ENCODE results near the gene ZP1.
"Not testable (repeated sequence)": the region's sequence is repeated elsewhere in the genome, so short reads cannot be mapped to it uniquely, and the experiment has no call there.

The ZP1 gene

DNA sequence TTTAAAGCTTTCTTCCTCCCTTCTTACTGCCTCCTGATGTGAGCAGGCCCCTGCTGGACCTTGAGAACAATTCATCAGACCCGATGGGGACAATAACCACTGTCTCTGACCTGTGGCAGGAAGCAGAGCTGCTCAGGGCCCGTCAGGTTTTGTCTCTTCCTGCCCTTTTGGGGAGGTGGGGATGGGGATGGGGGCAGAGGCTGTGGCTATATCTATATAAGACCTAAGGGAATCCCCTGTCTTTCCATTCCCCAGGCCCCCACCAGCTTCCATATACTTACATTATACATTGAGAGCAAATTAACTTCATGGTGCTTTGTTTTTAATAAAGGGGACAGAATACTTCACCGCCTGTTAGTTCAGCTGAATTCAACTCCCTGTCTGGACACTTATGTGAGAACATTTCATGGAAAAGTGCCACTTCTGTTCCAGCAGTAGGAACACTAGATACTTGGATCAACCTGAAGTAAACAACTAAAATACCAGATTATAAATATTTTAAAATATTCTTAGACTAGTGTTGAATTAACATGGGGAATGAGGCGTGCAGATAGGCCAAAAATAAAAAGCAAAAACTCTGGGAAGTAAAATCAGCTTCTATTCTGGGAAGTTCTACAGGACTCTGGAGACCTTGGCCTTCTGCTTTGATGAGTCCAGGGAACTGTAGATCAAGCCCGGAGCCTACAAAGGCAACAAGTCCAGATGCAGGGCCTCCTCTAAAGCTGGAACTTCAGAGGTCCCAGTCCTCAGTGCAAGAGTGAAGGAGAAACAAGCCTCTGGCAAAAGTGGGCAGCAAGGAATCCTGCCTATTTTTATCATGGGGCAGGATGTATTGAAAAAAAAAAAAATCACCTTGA, 11.1 kb downstream of the ZP1 start:
- DNase-seq: no peak

DNA sequence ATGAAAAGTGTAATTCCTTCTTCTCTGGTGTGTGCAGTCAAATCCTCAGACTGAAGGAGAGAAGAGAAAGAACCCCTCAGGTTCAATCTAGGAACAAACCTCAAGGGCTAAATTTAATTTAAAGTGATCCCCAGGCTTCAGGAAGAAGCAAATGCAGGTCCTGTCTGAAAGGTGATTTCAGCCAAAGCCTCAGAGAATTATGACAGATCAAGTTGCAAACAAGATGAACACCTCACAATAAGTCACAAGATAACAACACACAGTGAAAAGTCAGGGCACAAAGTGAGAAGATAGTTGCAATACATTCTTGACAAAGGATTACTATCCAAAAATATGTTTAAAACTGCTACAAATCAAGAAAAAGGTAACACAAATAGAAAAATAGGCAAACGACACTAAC, 11.8 kb downstream of the ZP1 start:
- no peak for DNase-seq

DNA sequence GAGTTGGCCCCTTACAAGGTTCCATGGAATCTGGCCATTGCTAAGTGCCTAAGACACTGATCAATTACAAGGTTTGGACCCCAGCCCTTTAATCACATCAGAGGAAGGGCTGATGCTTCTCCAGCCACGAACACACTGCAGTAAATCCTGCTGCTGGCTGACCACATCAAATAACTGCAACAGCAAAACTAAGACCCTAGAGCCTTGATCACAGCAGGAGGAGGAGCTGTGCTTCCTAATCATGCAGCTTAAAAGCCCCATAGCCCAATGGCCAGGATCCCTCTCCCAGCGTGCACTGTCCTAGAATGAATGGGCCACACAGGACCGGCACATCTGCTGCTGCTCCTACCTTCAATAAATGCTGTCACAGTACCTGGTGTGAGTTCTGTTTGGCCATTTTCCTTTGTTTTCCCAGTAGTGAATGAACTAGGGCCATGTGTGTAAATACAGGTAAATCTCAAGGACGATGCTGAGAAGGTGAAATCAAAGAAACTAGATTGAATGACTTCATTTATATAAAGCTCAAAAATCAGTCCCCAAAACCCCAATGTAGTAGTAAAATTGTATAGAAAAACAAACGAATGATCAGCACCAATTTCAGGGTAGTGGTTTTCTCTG, 12.7 kb downstream of the ZP1 start:
- DNase-seq: peak; percentile 33

DNA sequence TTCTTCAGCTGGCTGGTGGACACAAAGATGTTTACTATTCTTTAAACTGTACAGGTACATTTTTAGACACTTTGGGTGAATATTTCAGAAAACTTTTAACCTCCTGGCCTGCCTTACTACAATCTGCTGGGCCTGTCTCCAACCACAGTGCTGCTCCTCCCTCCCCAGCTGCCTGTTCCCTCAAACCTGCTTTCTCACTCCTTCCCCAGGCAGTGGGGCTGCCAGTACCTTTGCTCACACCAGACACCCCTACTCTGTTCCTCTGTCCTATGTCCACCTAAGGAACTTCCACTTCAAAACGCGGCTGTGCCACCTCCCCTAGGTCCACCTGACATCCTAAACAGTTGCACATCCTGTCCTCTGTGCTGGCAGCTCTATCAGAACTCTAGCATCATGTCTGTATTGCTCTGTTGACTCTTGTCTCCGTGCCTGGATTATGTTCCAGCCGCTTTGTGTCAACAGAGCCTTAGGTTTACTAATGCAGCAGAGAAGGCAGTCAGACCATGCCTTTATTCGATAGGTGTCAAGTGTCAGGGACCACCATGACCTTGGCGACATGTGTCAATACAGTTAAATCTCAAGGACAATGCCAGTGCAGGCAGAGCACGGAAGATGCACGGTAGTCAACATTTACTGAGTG, 13.4 kb downstream of the ZP1 start:
- DNase-seq: no peak

DNA sequence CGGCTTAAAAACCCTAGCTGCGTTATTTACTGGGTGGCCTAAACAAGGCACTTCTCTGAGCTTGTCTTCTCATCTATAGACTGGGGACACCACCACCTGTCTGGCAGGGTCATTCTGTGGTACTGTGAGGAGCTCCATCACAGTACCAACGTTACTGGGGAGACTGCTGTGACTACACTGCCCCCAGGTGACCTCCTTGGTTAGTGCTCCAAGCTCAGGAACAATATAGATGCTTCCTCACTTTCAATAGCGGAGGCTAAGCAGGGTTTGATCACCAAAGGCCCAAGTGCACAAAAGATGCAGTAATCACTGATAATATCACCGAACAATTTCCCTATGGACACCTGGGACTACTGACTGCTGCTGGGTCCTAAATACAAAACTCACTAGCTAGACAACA, 20.2 kb downstream of the ZP1 start:
- peak; percentile 75 for DNase-seq

DNA sequence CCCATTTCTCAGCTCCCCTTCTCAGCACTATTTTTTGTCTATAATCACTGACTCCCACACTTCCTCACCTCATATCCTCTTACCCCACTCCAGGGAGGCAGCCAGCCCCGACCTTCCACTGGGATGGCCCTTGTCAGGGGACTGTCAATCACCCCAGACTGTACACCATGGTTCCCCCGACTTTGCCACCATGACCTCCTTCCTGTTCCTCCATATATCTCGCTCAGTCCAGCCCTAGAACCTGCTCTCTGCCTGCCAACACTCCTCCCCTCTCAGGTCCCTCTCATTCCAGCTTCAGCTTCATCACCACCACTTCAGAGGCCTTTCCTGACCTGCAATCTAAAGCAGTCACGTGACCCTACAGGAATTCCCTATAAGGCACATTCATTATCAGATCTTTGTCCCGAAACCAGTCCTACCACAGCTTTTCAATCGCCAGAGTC, 22.5 kb downstream of the ZP1 start:
- no peak for DNase-seq

DNA sequence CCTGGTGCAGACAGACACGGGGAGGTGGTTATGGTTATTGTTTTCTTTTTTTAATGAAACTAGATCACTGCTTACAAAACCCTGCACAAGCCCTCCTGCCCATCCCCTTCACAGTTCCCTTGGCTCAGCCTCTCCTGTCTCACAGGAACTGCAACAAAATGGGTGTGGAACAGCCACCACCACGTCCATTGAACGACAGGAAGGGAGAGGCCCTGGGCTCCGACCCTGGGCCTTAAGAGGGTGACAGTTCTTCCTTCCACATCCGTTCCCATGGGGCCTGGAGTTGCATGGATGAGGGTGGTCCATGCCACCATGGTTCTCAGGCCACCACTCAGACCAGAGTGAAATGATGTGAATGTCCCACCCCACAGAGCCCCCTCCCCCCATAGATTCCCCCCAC, 23.4 kb downstream of the ZP1 start:
- DNase-seq: no peak

DNA sequence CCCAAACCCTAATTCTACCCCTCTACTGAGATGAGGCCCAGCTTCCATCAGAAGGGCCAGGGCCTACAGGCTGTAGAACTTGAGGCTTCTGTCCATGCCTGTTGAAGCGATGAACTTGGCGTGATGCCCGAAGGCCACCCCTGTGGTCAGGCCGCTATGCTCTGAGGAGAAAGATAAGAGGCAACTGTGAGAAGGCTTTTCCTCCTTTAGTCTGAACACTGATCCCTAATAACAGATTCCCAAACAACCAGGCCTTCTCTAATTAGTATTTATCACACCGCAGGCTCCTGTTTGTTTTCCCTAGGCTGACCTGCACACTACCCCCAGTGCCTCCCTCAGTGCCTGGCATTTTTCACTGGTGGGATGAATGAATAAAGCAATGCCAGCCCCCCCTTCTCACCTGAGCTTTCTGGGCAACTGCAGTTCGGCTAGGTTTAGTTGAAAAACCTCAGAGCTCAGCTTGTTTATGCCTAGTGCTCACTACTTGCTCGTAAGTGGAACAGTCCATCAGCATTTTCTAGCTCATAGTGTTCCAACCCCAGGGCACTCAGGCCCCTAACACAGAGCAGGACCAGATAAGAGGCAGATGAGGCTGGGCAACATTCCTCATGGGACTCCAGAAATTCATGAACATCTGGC, 23.9 kb downstream of the ZP1 start:
- peak; percentile 38 for DNase-seq

DNA sequence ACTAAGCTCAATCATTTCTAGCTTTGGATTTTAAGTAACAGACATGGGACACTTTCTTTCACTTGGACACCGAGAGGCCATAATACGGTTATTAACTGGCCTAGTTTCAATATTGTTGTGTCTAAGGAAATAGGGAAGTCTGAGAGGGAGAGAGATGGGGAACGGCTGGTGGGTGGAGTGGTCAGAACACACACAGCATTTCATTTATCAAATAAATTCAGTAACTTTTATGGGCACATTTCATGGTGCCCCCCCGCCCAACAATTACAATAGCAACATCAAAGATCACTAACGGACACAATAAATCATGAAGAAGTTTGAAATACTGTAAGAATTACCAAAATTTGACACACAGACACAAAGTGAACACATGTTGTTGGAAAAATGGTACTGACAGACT, 28.3 kb downstream of the ZP1 start:
- no peak for DNase-seq

DNA sequence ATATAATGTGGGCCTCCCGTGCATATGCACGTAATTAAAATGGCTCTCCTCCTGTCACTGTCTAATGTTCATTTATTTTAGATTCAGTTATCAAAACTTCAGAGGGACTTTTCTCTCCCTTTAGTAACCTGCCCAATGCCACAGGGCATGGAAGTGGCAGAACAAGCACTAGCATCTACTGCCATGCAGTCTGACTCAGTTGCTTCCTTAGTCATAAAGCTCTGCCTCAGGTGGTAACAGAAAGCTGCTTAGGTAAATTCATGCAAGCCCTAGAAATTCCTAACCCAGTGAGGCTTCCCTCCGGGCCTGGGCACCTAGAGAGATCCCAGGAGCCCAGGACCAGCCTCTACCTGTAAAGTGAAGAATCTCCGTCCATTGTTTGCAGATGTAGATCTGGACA, 30.2 kb downstream of the ZP1 start:
- no peak for DNase-seq

DNA sequence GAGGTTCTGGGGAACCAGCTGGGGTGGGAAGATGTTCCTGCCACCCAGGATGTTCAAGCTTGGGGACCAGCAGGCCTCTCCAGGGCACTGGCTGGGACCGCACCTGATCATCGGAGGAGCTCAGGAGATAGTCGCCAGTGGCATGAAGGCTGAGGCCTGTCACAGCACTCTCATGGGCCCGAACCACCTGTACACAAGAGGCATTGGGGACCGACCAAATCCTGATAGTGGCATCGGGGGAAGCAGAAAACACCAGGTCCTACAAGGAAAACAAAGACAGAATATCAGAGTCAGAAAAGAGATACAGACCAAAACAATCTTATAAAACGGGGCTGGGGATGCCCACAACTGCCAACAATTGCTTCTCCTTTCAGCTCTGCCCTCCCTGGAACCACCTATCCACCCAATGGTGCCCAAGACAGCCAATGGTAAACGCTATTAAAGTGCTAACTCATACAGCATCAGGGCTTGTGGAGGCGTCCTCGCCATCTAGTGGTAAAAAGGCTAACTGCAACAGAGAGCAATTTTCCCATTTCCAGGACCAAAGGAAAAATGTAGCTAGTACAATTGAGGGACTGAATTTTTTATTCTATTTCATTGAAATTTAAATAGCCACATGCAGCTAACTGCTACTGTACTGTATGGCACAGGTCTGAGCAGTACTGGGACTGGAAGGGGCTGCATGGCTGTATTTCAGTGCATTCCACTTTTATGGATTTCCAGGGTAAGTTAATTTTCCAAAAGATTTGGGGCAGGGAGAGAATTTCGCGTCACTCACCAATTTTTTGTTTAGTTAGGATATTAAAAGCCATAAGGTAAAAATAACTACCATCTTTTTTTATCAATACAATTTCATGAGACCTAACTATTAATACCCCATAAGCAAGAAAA, 31.9 kb downstream of the ZP1 start:
- DNase-seq: no peak

DNA sequence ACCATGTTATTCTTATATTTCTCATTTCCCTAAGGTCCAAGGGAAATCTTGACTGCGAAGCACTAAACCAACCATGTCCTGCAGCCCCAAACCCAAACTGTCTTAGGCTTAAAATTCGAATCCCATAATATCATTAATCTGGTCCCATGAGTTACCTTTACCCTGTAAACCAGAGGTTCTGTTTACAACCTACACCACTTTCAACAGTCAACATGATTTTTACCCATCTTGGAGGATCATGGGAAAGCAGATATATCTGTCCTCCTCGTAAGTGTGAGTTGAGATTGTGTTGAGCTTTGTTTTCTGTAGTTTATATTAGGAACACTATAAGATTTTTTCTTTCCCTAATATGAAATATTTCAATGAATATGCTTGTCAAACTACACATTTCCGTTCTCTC, 32.6 kb downstream of the ZP1 start:
- no peak for DNase-seq

DNA sequence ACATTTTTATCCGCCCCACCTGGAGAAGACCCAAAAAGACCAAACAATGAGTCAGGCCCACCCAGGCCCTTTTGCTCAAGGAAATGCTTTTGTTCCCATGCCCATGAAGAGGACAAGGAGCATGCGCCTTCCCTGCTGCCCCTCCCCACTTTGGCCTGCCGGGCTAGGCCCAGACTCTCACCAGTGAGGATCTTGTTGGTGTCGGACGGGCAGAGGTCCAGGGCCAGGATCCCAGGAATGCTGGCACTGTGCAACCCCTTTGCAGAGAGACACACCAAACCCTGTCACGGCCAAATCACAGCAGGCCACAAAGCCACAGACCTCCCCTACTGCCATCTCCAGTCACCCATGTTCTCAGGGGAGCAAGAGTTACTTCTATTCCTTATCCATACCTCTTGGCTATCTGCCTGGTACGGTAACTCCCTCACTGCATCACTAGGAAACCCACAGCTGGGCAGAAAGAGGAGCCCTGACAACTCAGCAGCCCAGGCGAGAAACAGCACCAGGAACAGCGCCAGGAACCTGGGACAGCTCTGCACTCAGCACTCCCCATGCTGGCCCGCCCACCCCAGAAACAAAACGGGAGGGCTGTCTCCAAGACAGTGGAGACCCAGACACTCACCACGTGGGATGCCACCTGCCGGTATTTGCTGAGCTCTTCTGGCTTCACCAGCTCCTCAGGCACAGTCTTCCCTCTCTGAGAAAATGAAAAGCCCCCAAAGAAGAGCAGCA, 33.5 kb downstream of the ZP1 start:
- DNase-seq: no peak

DNA sequence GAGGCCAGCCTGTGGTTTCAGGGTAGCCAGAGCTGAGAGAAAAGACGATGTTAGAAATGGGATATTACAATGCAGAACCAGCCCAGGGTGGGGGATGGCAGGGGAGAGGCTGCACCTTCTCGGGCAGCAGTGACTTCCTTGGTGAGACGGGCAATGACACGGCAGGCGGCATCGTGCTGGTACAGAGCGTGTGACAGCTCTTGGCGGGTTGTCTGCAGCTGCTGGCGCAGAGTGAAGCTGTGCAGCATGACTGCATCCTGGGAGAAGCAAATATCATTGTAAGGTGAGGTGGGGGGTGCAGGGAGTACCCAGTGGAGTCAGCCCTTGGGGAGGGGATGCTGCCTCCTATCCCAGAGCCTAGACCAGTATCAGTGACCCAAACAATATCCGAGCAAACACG, 35.3 kb downstream of the ZP1 start:
- DNase-seq: no peak

DNA sequence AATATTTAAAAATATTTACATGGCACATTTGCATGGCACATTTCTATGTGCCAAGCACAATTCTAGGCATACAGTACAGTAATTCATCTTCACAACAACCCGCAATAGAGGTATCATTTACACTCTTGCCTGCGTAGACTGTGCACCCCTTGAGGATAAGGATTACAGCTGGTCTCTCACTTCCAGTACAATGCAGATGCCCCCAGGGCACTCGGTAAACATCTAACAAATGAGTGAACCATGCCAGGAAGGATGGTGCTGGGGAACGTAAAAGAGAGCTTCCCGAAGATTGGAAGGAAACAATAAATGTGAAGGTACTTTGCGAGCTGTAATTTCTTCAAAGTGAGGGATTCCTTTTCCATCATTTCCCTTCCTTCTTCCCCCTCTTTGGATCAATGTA, 37.7 kb downstream of the ZP1 start:
- DNase-seq: no peak

DNA sequence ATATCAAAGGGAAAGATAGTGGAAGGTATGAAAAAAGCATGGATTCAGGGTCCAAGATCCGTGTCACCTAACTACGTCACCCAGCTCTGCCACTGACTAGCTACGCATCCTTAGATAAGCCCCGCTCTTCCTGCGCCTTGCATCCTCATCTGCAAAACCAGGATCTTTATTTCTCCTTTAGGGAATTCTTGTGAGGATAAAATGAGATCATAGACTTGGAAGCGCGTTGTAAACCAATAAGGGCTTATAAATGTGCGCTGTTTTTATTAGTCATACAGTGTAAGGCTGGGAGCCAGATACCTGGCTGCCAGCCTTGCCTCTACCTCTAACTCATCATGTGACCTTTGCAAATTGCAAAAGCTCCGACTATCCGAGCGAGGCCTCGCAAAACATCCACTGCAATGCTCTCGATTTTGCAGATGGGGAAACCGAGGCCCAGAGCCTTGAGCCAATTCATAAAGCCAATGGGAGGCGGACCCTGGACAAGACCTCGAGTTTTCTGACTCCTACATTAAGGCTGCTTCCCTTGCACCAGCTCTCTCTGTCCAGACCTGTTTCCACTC, 38.3 kb downstream of the ZP1 start:
- DNase-seq: no peak

DNA sequence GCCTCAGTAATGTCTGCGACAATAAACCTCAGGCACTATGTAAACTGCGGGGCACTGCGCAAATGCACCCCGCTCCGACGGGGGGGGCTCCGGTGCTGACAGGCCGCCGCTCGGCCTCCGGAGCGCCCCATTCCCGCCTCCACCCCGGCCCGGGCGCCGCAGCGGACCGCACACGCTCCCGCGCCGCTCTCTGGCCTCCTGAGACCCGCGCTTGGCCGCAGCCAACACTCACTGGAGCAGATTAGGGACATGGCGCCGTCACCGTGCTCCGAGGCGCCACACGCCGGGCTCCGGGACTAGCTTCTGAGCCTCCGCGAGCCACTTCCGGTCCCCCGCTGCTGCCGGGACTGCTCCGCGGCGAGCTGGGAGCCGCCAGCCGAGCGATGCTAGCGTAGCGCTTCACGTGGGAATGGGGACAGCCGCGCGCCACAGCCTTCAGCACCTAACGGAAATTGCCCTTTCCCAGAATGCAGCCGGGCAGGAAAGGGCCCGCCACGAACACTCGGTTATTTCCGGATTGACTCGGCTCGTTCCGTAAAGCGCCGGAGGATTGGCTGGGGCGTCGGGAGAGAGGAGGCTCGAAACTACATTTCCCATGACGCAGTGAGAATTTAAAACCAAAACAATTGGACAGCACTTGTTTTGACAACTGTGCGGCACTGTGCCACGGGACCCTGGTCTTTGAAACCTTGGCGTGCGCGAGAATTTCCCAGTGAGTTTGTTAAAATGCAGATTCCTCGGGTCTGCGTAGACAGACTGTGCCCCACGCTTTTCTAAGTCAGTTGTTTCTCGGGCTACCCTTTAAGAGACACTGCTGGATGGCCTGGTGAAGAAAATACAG, 39.0 kb downstream of the ZP1 start, which contains the start of gene PRPF19:
Gene PRPF19 (minus strand): TSS at position 454 of the 841 bp plus-strand sequence. CDS start 203 bp downstream, at position 251.
- peak; percentile 99 for DNase-seq

DNA sequence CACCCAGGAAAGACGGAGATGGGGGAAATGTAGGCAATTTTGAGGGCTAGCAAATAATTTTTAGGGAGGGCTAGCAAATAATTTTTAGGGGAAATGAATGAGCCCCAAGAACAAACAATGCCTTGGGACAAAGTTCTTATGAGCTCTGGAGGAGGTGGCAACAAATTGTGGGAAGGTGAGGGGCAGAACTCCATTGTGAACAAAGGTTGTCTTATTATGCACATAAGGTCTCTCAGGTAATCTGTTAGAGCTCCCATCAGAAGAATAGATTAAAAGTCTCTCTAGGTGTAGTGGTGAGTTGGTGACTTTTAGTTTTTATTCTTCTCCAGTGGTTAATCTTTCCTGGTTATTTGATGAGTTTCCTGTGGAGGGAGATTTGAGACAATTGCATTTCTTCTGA, 41.5 kb downstream of the ZP1 start:
- no peak for DNase-seq

DNA sequence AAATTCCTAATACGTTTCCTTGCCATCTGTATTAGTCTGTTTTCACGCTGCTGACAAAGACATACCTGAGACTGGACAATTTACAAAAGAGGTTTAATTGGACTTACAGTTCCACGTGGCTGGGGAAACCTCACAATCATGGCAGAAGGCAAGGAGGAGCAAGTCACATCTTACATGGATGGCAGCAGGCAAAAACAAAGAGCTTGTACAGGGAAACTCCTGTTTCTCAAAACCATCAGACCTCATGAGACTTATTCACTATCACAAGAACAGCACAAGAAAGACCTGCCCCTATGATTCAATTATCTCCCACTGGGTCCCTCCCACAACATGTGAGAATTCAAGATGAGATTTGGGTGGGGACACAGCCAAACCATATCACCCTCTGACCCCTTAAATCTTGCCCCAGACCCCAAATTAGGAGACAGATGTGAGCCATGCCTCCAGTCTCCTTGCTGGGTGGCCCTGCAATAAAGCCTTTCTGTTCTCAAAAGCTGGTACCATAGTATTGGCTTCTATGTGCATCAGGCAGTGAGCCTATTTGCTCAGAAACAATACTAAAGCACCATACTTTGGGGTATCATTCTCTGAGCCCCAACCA, 42.4 kb downstream of the ZP1 start:
- DNase-seq: not testable (repeated sequence)

DNA sequence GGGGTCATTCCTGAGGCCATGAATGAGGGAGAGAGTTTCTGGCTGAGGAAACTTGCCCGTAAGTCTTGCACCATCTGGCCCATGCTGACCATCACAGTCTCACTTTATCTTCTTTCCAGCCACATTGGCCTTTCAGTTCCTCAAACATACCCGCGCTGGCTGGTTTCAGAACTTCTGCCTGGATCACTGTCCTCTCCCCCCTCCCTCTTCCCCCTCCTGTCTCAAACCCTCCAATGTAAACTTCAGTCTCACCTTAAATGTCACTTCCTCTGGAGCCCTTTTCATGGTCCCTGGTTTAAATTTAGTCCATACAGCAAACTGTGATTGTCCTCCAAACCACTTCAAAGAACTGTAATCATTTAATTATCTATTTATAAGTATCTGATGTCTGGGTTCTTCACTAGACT, 42.9 kb downstream of the ZP1 start:
- DNase-seq: no peak
